Mesothelial cell of epicardium (in vitro differentiated cells): ENCODE data around the gene TCERG1L. TPM values are rescaled to one million over a fixed set of nuclear protein-coding genes. Genes with fewer than 3 reads are reported as not detected.

ENCODE experiments used
- DNase-seq, 2 experiments: peaks; one replicate each; pipeline ENCODE4 v3.0.0; 2021; ENCODE audit warnings: low spot score in 2 of 2; ENCODE audit not compliant: unreplicated experiment in 2 of 2
- H3K27ac Mint-ChIP-seq: 2 replicates; pipeline ENCODE4 v1.8.0; 2021; ENCODE audit warnings: mixed read lengths
- H3K27me3 Mint-ChIP-seq: 2 replicates; pipeline ENCODE4 v1.8.0; 2021; ENCODE audit warnings: low read depth, mixed read lengths
- H3K36me3 Mint-ChIP-seq: 2 replicates; pipeline ENCODE4 v1.8.0; 2021; ENCODE audit warnings: mixed read lengths
- H3K4me1 Mint-ChIP-seq: 2 replicates; pipeline ENCODE4 v1.8.0; 2021; ENCODE audit warnings: mixed read lengths
- H3K4me3 Mint-ChIP-seq: 2 replicates; pipeline ENCODE4 v1.8.0; 2021; ENCODE audit warnings: mild to moderate bottlenecking, moderate library complexity, mixed read lengths
- H3K9me3 Mint-ChIP-seq: 2 replicates; pipeline ENCODE4 v1.8.0; 2021; ENCODE audit warnings: mixed read lengths
- CTCF ChIP-seq: fragments of 200-600 bp; sonication (generic); IDR thresholded peaks from one replicate; pipeline ENCODE4 v1.5.0; 2021; ENCODE audit warnings: antibody characterized with exemption; ENCODE audit not compliant: unreplicated experiment
- total RNA-seq: library from RNA; stranded (reverse); gene quantifications from 3 replicates; pipeline ENCODE4 v1.2.1, GENCODE V29; 2021

TCERG1L gene
- total RNA-seq, 1 donor from 2014 or later, result 0.63 TPM

- H3K36me3 Mint-ChIP-seq, result no peaks in the 10 kb centered on the region
- peaks cover 3% of the 10 kb centered on the region for H3K9me3 Mint-ChIP-seq
- no peak for TF ChIP-seq CTCF
Measured at GRCh38 chr10:131145756-131146155, 165.8 kb downstream of the TCERG1L start.

GRCh38 chr10:131144711-131145375 lies 166.7 kb downstream of the TCERG1L start:
- H3K9me3 Mint-ChIP-seq, result no peaks in the 10 kb centered on the region
- no peak for DNase-seq
- no peaks in the 10 kb centered on the region for H3K36me3 Mint-ChIP-seq
- H3K27ac Mint-ChIP-seq, result no peak overlapping the region
- peaks cover 12% of the 10 kb centered on the region for H3K27me3 Mint-ChIP-seq
- H3K4me1 Mint-ChIP-seq, result peaks cover 16% of the 10 kb centered on the region
- TF ChIP-seq CTCF, result no peak
- no peak overlapping the region for H3K4me3 Mint-ChIP-seq

More at GRCh38 chr10:131145756-131146155, 165.8 kb downstream of the TCERG1L start:
- peaks cover 16% of the 10 kb centered on the region for H3K4me1 Mint-ChIP-seq
- H3K27me3 Mint-ChIP-seq, result peaks cover 10% of the 10 kb centered on the region
- no peak overlapping the region for H3K4me3 Mint-ChIP-seq
- no peak for DNase-seq
- H3K27ac Mint-ChIP-seq, result peak overlapping the region; percentile 12

GRCh38 chr10:131144196-131144595 lies 167.3 kb downstream of the TCERG1L start:
- H3K27ac Mint-ChIP-seq, result no peak overlapping the region
- peaks cover 16% of the 10 kb centered on the region for H3K27me3 Mint-ChIP-seq
- H3K4me3 Mint-ChIP-seq, result no peak overlapping the region
- peaks cover 16% of the 10 kb centered on the region for H3K4me1 Mint-ChIP-seq
- H3K36me3 Mint-ChIP-seq, result no peaks in the 10 kb centered on the region
- H3K9me3 Mint-ChIP-seq, result no peaks in the 10 kb centered on the region
- no peak for DNase-seq
- no peak for TF ChIP-seq CTCF

- no peak for DNase-seq
- no peak for TF ChIP-seq CTCF
- Mint-ChIP-seq H3K4me3 (no peak overlapping the region), H3K4me1 (peaks cover 16% of the 10 kb centered on the region), H3K9me3 (no peaks in the 10 kb centered on the region), H3K36me3 (no peaks in the 10 kb centered on the region), H3K27me3 (peaks cover 20% of the 10 kb centered on the region), H3K27ac (no peak overlapping the region)
Measured at GRCh38 chr10:131143425-131144165, 167.9 kb downstream of the TCERG1L start.

- no peaks in the 10 kb centered on the region for H3K9me3 Mint-ChIP-seq
- H3K27me3 Mint-ChIP-seq, result peaks cover 20% of the 10 kb centered on the region
- H3K27ac Mint-ChIP-seq, result no peak overlapping the region
- no peak for DNase-seq
- no peaks in the 10 kb centered on the region for H3K36me3 Mint-ChIP-seq
- peaks cover 16% of the 10 kb centered on the region for H3K4me1 Mint-ChIP-seq
- TF ChIP-seq CTCF, result no peak
- no peak overlapping the region for H3K4me3 Mint-ChIP-seq
Measured at GRCh38 chr10:131142517-131143380, 168.8 kb downstream of the TCERG1L start.
